Activated CD8-positive, alpha-beta memory T cell treated with anti-CD3 and anti-CD28 coated beads, Interleukin-2, amount 10 ng/mL, durations not matched to agents 7 days and 5 days (primary cell): ENCODE measurements around the gene TAF1L. TPM values are rescaled to one million over a fixed set of nuclear protein-coding genes. Genes with fewer than 3 reads are reported as not detected.
"Not testable (repeated sequence)": the region's sequence is repeated elsewhere in the genome, so short reads cannot be mapped to it uniquely, and the experiment has no call there.

Source experiments
- ATAC-seq: fragments of 150-1000 bp; cut with Tn5 transposase; one replicate; pipeline ENCODE4 v1.10.0; 2021; ENCODE audit warnings: moderate library complexity
- CTCF ChIA-PET: fragments of 350-600 bp; sonication (Branson Sonifier 250); formaldehyde crosslinking; loops from one replicate; lab custom pipeline; 2021; ENCODE audit warnings: antibody characterized with exemption; lab: Charles Lee
- DNase-seq: peaks from one replicate; pipeline ENCODE4 v3.0.0-alpha.2; 2020
- H3K27ac Mint-ChIP-seq: one replicate; pipeline ENCODE4 v1.8.0; 2021; ENCODE audit warnings: mild to moderate bottlenecking, mixed read lengths
- H3K27me3 Mint-ChIP-seq: one replicate; pipeline ENCODE4 v1.8.0; 2021; ENCODE audit warnings: mixed read lengths
- H3K36me3 Mint-ChIP-seq: one replicate; pipeline ENCODE4 v1.8.0; 2021; ENCODE audit warnings: mild to moderate bottlenecking, mixed read lengths
- H3K4me1 Mint-ChIP-seq: one replicate; pipeline ENCODE4 v1.8.0; 2021; ENCODE audit warnings: mixed read lengths
- H3K4me3 Mint-ChIP-seq: one replicate; pipeline ENCODE4 v1.8.0; 2021; ENCODE audit warnings: mild to moderate bottlenecking, moderate library complexity, mixed read lengths
- H3K9me3 Mint-ChIP-seq: one replicate; pipeline ENCODE4 v1.8.0; 2022; ENCODE audit warnings: low read depth, mixed read lengths
- total RNA-seq, 2 experiments: library from RNA; stranded (reverse); gene quantifications; one replicate each; pipeline ENCODE4 v1.2.3, GENCODE V29; 2021

The TAF1L gene, protein sequence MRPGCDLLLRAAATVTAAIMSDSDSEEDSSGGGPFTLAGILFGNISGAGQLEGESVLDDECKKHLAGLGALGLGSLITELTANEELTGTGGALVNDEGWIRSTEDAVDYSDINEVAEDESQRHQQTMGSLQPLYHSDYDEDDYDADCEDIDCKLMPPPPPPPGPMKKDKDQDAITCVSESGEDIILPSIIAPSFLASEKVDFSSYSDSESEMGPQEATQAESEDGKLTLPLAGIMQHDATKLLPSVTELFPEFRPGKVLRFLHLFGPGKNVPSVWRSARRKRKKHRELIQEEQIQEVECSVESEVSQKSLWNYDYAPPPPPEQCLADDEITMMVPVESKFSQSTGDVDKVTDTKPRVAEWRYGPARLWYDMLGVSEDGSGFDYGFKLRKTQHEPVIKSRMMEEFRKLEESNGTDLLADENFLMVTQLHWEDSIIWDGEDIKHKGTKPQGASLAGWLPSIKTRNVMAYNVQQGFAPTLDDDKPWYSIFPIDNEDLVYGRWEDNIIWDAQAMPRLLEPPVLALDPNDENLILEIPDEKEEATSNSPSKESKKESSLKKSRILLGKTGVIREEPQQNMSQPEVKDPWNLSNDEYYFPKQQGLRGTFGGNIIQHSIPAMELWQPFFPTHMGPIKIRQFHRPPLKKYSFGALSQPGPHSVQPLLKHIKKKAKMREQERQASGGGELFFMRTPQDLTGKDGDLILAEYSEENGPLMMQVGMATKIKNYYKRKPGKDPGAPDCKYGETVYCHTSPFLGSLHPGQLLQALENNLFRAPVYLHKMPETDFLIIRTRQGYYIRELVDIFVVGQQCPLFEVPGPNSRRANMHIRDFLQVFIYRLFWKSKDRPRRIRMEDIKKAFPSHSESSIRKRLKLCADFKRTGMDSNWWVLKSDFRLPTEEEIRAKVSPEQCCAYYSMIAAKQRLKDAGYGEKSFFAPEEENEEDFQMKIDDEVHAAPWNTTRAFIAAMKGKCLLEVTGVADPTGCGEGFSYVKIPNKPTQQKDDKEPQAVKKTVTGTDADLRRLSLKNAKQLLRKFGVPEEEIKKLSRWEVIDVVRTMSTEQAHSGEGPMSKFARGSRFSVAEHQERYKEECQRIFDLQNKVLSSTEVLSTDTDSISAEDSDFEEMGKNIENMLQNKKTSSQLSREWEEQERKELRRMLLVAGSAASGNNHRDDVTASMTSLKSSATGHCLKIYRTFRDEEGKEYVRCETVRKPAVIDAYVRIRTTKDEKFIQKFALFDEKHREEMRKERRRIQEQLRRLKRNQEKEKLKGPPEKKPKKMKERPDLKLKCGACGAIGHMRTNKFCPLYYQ (N-terminal part only)
- not detected for total RNA-seq

DNA sequence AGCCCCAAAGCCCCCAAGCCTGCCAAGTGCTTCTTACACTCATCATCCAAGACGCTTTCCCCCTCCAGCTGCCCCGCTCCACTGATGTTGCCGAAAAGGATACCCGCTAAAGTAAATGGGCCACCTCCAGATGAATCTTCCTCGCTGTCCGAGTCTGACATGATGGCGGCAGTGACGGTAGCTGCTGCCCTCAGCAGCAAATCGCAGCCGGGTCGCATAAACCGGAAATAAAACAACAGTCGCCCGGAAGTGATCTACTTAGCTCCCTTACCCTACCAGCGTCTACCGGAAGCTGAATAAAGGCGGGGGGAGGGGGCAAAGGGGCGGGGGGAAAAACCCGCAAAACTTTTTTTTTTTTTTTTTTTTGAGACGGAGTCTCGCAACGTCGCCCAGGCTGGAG is at the start of gene TAF1L:
Gene TAF1L, minus strand, starts transcription at position 308 of the 400 bp plus-strand sequence. Its CDS starts 90 bp downstream, at position 218.
- CTCF ChIA-PET, result no interaction called here
- DNase-seq (no peak), ATAC-seq (no peak)
- no peaks in the 10 kb centered on the region for H3K9me3 Mint-ChIP-seq
- H3K36me3 Mint-ChIP-seq, result no peaks in the 10 kb centered on the region
- H3K27me3 Mint-ChIP-seq, result peaks cover 10% of the 10 kb centered on the region
- H3K4me1 Mint-ChIP-seq, result no peaks in the 10 kb centered on the region
- no peak within 1 kb of the TSS for H3K4me3 Mint-ChIP-seq
- no peak within 1 kb of the TSS for H3K27ac Mint-ChIP-seq

DNA sequence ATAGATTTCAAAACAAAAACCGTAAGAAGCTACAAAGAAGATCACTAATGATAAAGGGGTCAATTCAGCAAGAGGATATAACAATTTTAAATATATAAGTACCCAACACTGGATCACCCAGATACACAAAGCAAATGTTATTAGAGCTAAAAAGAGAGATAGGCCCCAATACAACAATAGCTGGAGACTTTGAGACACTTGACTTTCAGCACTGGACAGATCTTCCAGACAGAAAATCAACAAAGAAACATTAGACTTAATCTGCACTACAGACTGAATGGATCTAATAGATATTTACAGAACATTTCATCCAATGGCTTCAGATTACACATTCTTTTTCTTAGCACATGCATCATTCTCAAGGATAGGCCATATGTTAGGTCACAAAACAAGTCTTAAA is 46.3 kb upstream of the TAF1L start:
- no peaks in the 10 kb centered on the region for H3K4me1 Mint-ChIP-seq
- no peaks in the 10 kb centered on the region for H3K36me3 Mint-ChIP-seq
- no peak overlapping the region for H3K27ac Mint-ChIP-seq
- no peaks in the 10 kb centered on the region for H3K9me3 Mint-ChIP-seq
- ATAC-seq (no peak), DNase-seq (no peak)
- no peaks in the 10 kb centered on the region for H3K27me3 Mint-ChIP-seq
- CTCF ChIA-PET, result no interaction called here
- no peak overlapping the region for H3K4me3 Mint-ChIP-seq

DNA sequence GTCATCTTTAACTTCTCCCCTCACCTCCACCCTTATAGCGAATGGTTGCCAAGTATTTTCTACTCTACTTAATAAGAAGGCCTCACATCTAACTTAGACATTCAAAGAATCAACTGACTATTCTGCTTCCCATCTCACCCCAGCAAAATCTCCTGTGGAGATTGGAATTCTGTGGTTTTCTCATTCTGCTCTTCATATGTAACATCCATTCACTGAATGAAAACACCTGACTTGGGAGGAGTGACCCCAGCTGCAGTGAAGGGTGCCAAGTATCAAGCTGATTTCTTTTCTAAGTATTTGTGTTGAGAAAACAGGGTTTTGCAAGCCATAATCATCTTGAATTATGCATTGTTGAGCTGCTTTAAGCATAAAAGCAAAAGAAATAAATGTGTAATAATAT is 42.5 kb upstream of the TAF1L start:
- H3K27me3 Mint-ChIP-seq, result no peaks in the 10 kb centered on the region
- H3K9me3 Mint-ChIP-seq, result no peaks in the 10 kb centered on the region
- H3K36me3 Mint-ChIP-seq, result no peaks in the 10 kb centered on the region
- DNase-seq (no peak), ATAC-seq (no peak)
- H3K27ac Mint-ChIP-seq, result no peak overlapping the region
- no peak overlapping the region for H3K4me3 Mint-ChIP-seq
- CTCF ChIA-PET, result no interaction called here
- no peaks in the 10 kb centered on the region for H3K4me1 Mint-ChIP-seq

DNA sequence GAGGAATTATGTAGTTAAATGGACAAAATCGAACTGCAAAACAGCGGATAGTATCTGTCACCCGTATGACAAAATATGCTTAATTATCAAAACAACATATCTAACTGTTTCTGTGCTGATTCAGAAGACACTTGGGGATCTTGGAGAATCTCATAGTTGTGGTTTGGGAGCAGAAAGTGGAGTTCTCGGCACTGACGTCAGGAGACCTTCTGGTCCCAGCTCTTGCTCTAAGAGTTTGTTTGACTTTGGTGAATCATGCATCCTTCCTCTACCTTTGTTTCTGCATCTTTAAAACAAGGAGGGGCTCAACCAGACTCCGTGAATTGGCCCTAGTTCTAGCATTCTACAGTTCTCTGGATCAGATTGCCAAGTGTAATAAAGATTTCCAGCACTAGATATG is 37.0 kb upstream of the TAF1L start:
- CTCF ChIA-PET, result no interaction called here
- no peak overlapping the region for H3K27ac Mint-ChIP-seq
- no peaks in the 10 kb centered on the region for H3K9me3 Mint-ChIP-seq
- H3K4me3 Mint-ChIP-seq, result no peak overlapping the region
- DNase-seq (no peak), ATAC-seq (no peak)
- no peaks in the 10 kb centered on the region for H3K4me1 Mint-ChIP-seq
- no peaks in the 10 kb centered on the region for H3K27me3 Mint-ChIP-seq
- no peaks in the 10 kb centered on the region for H3K36me3 Mint-ChIP-seq

DNA sequence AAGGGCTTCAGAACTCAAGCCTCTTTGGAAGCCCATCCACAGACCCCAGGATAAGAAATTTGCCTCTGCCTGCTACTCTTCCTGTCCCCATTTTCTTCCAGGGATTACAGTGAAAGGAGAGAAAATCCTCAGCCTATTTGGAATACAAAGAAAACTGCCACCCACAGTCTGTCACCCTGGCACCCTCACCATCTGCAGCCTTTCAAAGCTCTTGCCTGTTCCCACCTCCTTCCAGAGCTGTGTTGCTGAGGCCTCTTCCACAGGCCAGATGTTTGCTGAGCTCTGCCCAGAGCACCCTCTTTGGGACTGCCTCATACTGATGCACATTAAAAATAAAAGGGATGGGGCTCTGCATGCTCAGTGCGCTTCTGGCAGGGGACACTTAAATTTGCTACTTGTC is 35.9 kb upstream of the TAF1L start:
- DNase-seq (no peak), ATAC-seq (no peak)
- H3K36me3 Mint-ChIP-seq, result no peaks in the 10 kb centered on the region
- no peak overlapping the region for H3K4me3 Mint-ChIP-seq
- no peaks in the 10 kb centered on the region for H3K4me1 Mint-ChIP-seq
- H3K9me3 Mint-ChIP-seq, result no peaks in the 10 kb centered on the region
- H3K27me3 Mint-ChIP-seq, result no peaks in the 10 kb centered on the region
- no peak overlapping the region for H3K27ac Mint-ChIP-seq
- CTCF ChIA-PET, result no interaction called here

DNA sequence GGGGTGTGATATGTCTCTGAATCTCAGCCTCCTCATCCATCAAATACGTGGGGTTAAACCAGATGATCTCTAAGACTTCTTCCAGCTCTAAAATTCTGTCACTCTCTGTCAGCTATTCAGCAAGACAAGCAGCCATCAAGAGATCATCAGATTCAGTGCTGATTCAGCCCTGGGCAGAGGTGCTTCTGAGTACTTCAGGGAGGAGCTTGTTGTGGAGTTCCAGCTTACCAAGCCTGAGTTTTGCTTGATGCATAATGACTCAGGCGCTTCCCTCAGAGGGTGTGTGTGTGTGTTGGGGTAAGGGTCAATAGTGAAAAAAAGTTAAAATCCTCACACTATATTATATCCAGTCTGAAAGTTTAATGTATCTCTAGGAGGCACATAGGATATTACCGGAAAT is 29.6 kb upstream of the TAF1L start:
- Mint-ChIP-seq H3K4me3 (no peak overlapping the region), H3K27ac (no peak overlapping the region)

DNA sequence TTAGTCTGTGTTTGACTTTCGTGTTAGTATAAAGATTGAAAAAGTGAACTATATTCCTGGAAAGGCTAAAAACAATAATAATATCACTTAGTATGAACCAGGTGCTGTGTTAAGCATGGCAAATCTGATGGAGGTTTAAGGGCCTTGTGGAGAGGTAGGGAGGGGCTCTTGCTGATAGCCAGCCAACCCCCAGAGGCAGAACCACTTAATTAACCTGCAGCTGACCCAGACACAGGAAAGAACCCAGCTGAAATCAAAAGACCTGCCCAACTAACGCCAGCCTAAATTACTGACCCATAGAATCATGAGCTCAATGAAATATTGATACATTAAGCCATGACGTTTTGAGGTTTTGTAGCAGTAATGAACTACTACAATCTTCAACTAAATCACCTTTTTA is 28.3 kb upstream of the TAF1L start:
- no peaks in the 10 kb centered on the region for H3K9me3 Mint-ChIP-seq
- H3K4me1 Mint-ChIP-seq, result no peaks in the 10 kb centered on the region
- no peaks in the 10 kb centered on the region for H3K36me3 Mint-ChIP-seq
- no peak overlapping the region for H3K27ac Mint-ChIP-seq
- H3K27me3 Mint-ChIP-seq, result peaks cover 3% of the 10 kb centered on the region
- DNase-seq (no peak), ATAC-seq (no peak)
- H3K4me3 Mint-ChIP-seq, result no peak overlapping the region
- CTCF ChIA-PET, result no interaction called here

More for the DNA sequence above, 29.6 kb upstream of the TAF1L start:
- Mint-ChIP-seq H3K36me3 (no peaks in the 10 kb centered on the region), H3K9me3 (no peaks in the 10 kb centered on the region), H3K4me1 (no peaks in the 10 kb centered on the region), H3K27me3 (peaks cover 3% of the 10 kb centered on the region)
- no peak for DNase-seq
- no peak for ATAC-seq
- CTCF ChIA-PET, result no interaction called here

DNA sequence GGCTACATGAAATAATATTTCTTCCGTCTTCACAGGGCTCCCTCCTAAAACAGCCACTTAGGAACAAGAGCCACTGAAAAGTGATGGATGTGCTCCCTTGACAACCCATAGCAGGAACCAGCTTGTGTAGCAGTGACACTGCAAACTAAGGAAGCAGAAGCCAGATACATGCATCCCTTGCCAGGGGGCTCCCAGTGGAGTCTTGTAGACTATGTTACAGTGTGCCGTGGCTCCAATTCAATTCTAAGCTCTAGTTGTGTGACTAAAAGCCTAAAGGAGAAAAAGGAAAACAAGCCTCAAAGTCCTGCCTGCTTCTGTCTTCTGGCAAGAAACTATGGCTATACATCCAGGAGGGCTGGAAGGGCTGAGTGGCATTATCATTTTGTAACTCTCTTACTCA is 12.2 kb upstream of the TAF1L start:
- H3K27me3 Mint-ChIP-seq, result peaks cover 3% of the 10 kb centered on the region
- H3K36me3 Mint-ChIP-seq, result no peaks in the 10 kb centered on the region
- ATAC-seq, result no peak
- CTCF ChIA-PET, result no interaction called here
- H3K4me3 Mint-ChIP-seq, result no peak overlapping the region
- H3K27ac Mint-ChIP-seq, result no peak overlapping the region
- H3K4me1 Mint-ChIP-seq, result no peaks in the 10 kb centered on the region
- no peak for DNase-seq
- peaks cover 3% of the 10 kb centered on the region for H3K9me3 Mint-ChIP-seq

DNA sequence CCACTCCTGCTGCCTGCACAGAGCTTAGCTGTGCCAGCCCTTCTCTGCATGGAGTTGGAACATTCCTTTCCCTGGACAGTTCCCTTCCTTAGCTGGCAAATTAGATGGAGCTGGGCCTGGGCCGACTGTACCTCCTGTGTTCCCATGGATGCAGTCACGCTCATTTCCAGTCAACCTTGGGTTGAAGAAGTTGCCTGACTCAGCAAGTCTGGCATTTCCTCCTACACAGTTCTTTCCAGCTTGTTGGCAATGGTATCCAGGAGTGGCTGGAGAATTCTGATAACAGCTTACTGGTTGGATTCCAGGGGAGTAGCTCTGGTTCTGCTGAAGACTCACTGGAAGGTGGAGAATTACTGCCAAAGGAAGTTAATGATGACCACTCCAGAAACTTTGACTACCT is 9.2 kb upstream of the TAF1L start:
- H3K27ac Mint-ChIP-seq, result no peak overlapping the region
- no peaks in the 10 kb centered on the region for H3K36me3 Mint-ChIP-seq
- H3K4me3 Mint-ChIP-seq, result no peak overlapping the region
- ATAC-seq, result no peak
- no peaks in the 10 kb centered on the region for H3K9me3 Mint-ChIP-seq
- H3K4me1 Mint-ChIP-seq, result no peaks in the 10 kb centered on the region
- CTCF ChIA-PET, result interaction anchor here (1.2 kb wide), 1 partner anchor 266 kb away, joined by 4 read pairs; no protein-coding TSS in a partner anchor
- no peak for DNase-seq
- peaks cover 12% of the 10 kb centered on the region for H3K27me3 Mint-ChIP-seq

DNA sequence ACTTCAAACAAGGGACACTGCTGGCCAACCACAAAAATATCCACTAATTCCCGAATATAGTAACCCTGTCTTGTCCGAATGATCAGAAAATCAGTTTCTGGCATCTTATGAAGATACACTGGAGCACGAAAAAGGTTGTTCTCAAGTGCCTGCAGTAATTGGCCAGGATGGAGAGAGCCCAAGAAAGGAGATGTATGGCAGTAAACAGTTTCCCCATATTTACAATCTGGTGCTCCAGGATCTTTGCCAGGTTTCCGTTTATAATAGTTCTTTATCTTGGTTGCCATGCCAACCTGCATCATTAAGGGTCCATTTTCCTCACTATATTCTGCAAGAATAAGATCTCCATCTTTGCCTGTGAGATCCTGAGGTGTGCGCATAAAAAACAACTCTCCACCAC is 2.3 kb downstream of the TAF1L start:
- H3K4me1 Mint-ChIP-seq, H3K9me3 Mint-ChIP-seq, DNase-seq, H3K4me3 Mint-ChIP-seq, H3K27me3 Mint-ChIP-seq, H3K27ac Mint-ChIP-seq, H3K36me3 Mint-ChIP-seq, CTCF ChIA-PET, ATAC-seq: not testable (repeated sequence)

DNA sequence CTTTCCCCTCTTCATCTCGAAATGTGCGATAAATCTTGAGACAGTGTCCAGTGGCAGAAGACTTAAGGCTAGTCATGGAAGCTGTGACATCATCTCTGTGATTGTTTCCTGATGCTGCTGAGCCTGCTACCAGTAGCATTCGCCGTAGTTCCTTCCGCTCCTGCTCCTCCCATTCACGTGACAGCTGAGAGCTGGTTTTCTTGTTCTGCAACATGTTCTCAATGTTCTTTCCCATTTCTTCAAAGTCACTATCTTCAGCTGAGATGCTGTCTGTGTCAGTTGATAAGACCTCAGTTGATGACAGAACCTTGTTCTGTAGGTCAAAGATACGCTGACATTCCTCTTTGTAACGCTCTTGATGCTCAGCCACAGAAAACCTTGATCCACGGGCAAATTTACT is 3.5 kb downstream of the TAF1L start:
- H3K4me3 Mint-ChIP-seq, result no peak overlapping the region
- no peak for ATAC-seq
- no peak for DNase-seq
- no peaks in the 10 kb centered on the region for H3K4me1 Mint-ChIP-seq
- CTCF ChIA-PET, result no interaction called here
- no peaks in the 10 kb centered on the region for H3K27me3 Mint-ChIP-seq
- no peak overlapping the region for H3K27ac Mint-ChIP-seq
- no peaks in the 10 kb centered on the region for H3K9me3 Mint-ChIP-seq
- no peaks in the 10 kb centered on the region for H3K36me3 Mint-ChIP-seq

DNA sequence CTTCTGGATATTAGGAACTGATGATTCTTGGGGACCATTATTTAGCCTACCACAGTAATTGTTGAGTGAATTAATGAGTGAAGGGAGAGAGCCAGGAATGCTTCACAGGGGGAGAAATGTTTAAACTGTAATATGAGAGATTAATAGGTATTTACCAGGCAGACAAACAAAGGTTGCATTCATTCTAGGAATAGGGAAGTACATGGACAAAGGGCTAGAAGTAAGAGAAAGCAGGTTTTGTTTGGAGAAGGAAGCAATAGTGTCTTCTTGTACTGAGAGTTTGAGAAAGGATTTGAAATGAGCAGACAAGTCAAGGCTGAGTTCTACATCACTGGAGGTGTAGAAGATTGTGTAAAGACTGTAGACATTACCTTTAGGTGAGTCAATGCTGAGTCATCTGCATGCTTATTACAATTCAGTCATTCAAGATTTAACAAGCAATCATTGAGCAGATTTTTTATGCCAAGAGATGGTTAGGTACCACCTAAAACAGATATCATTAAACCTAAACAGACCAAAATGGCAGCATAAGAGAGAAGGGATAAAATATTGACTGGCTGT is 8.0 kb downstream of the TAF1L start:
- no peak for ATAC-seq
- no peak overlapping the region for H3K4me3 Mint-ChIP-seq
- CTCF ChIA-PET, result no interaction called here
- no peak for DNase-seq
- no peaks in the 10 kb centered on the region for H3K27me3 Mint-ChIP-seq
- H3K4me1 Mint-ChIP-seq, result no peaks in the 10 kb centered on the region
- H3K27ac Mint-ChIP-seq, result no peak overlapping the region
- no peaks in the 10 kb centered on the region for H3K36me3 Mint-ChIP-seq
- H3K9me3 Mint-ChIP-seq, result no peaks in the 10 kb centered on the region

DNA sequence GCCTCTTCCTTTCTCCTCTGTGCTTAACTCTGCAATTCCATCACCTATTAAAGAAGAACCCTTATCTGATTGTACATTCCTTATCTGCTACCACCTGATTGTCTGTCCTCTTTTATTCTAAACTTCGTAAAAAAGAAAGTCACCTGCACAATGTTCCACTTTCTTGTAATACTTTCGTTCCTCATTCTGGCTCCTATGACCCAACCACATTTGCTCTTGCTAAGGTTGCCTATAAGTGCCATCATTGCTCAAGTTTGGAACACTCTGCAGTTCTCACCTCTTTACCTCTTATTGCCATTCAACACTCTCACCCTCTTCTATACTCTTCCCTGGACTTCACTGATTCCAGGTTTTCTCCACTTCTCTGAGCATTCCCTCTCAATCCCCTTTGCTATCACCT is 10.1 kb downstream of the TAF1L start:
- Mint-ChIP-seq H3K27ac (no peak overlapping the region), H3K9me3 (no peaks in the 10 kb centered on the region), H3K4me1 (no peaks in the 10 kb centered on the region), H3K4me3 (no peak overlapping the region), H3K36me3 (no peaks in the 10 kb centered on the region), H3K27me3 (peaks cover 4% of the 10 kb centered on the region)
- ATAC-seq, result no peak
- CTCF ChIA-PET, result no interaction called here
- DNase-seq, result no peak
